HG02678 (cell line): ENCODE data around the gene LRRC74B.
"Not testable (repeated sequence)": the region's sequence is repeated elsewhere in the genome, so short reads cannot be mapped to it uniquely, and the experiment has no call there.

ENCODE experiments used
- ATAC-seq: cut with Tn5 transposase; IDR thresholded peaks from one replicate; pipeline ENCODE4 v1.9.1; 2021; ENCODE audit warnings: mild to moderate bottlenecking, moderate library complexity; ENCODE audit not compliant: unreplicated experiment

The LRRC74B gene

DNA sequence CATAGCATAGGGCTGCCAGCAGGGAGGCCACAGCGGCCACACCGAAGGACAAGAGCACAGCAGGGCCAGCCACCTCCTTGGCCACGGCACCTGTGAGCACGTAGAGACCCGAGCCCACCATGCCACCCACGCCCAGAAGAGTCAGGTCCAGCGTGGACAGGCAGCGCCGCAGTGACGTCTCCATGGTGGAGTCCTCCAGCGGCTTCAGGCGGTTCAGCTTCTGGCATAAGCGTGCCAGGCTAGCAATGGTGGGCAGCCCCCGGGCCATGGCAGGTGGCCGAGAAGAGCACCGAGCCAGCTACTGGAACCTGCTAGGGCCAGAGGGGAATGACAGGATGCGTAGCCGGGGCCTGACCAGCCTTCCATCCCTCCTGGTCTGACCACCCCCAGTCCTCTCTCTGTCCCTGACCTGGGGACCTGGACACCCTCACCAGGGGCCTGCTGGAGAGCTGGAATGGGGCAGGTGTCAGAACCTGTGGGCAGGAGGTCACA, 14.2 kb upstream of the LRRC74B start:
- no peak for ATAC-seq

DNA sequence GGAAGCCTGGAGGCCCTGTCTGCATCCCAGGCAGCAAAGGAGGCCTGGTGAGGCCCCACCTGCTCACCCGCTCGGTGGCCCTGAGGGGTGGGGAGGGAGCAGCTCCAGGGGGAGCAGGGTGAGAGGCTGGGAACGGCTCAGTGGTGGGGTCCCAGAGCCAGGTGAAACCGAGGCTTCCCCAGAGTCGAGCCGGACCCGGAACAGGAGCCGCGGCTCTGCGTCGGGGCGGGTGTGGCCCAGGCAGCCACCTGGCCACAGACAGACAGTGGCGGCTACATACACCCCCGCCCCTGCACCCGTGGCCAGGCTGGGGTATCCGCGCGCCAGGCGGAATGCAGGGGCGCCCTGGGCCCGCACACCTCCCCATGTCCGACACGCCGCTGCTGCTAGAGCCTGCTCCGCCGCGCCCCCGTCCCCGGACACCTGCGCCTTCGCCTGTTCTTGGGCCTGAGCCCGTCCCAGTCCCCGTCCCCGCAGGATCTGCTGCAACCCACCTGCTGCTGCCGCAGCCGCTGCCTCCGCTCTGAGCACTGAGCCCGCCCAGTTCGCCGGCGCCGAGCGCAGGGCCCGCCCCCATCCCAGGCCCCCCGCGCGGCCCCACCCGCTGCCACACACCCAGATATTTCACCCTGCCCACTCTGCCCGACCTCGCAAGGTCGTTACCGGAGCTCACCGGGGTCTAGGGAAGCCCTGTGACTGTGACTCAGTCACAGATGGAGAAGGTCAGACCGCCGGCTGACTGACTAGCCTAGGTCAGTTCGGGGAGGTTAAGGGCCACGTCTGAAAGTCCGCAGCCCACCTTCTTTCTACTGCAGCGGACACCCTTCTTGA, 13.5 kb upstream of the LRRC74B start, which contains the start of gene SLC7A4:
SLC7A4 (minus strand) TSS at position 525 of the 831 bp plus-strand sequence. CDS start 749 bp downstream, outside the sequence.
- no peak for ATAC-seq

- no peak for ATAC-seq
These were observed 12.7 kb upstream of the LRRC74B start for GRCh38 chr22:21032868-21033688.

DNA sequence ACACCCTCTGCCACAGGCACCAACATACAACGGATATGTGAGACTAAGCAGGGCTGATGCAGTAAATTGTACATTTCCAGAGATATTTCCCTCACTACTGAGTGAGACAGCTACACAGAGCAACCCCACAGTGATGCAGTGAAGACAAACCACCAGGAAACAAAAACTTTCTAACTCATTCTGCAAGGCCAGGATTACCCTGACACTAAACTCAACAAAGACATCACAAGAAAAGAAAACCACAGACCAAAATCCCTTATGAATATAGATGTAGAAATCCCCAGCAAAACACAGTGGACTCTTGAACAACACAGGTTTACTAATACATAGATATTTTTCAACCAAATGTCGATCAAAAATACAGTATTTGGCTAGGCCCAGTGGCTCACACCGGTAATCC, 11.9 kb upstream of the LRRC74B start:
- ATAC-seq: no peak

GRCh38 chr22:21034989-21035388, 10.8 kb upstream of the LRRC74B start:
- ATAC-seq: no peak

GRCh38 chr22:21038405-21038804, 7.3 kb upstream of the LRRC74B start:
- no peak for ATAC-seq

GRCh38 chr22:21039158-21039557, 6.6 kb upstream of the LRRC74B start:
- not testable (repeated sequence) for ATAC-seq

GRCh38 chr22:21041937-21042336, 3.8 kb upstream of the LRRC74B start:
- ATAC-seq: no peak

GRCh38 chr22:21042978-21043859, 2.5 kb upstream of the LRRC74B start:
- ATAC-seq: no peak

DNA sequence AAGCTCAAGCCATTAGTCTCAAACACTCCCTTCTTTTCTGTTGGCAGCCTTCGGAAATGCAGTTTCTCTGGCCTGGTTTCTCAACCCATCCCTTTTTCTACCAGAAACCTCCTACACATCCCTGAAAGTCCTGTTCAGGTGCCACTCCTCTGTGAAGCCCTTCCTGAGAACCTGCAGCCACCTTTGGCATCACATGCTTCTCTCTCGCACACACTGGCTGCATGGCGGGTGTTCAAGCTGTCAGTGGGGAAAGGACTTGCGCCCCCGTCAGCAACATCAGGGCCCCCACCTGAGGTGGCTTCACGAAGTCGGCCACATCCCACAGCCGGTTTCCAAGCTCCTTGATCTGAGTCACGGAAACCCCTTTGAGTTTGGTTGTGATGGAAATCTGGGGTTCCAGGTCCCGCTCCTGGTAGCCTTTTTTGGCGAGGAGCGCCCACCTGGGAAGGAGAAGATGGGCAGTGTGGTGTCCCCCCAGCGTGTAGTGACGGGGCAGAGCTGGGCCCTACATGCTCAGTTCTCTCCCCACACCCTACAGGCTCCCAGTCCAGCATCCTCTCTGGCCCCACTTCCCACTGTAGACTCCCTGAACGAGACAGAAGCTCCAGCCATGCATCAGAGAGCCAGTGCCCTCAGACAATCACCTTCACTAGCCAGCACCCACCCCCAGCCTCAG, 1.7 kb upstream of the LRRC74B start:
- ATAC-seq: no peak

GRCh38 chr22:21044931-21045584, 688 bp upstream of the LRRC74B start:
- ATAC-seq: no peak

DNA sequence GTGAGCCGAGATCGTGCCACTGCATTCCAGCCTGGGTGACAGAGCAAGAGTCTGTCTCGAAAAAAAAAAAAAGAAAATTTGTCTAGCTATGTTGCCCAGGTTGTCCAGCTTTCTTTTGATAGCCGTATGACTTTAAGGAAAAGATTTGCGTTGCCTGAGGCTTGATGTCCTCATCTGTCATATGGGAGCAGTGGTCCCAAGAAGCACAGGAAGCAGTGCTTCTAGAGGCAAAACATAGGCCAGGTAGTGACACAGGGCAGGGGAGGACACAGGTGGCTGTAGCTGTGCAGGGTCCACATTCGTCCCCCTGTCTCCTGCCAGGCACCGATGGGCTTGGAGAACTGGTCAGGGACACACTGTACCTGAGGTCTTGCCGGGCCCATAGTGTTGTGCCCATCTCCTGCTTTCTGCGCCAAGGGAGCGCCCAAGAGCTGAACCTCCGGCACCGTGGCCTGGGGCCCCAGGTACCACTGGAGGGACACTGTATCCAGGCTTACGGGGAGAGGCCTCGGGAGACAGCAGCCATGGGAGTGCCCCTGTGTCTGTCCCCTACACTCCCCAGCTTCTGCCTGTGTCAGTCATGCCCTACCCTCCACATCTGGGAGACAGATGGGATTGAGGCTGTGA, 1.4 kb downstream of the LRRC74B start:
- no peak for ATAC-seq

GRCh38 chr22:21047730-21048129, 2.0 kb downstream of the LRRC74B start:
- no peak for ATAC-seq

DNA sequence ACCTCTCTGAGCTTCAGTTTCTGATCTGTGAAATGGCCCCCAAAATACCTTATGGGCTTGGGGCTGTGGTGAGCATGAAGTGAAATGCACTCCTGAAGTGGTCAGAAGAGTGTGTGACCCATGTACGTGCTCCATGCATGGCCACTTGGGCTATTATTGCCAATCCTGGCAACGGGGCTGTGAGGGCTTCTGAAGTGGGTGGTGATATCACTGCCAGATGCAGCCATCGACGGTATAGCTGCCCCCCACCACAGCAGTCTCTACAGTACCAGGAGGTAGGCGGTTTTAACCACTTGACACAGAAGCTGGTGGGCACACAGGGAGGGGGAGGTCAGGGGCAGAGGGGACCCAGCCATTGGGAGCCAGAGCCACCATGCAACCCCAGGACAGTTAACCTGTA, 2.7 kb downstream of the LRRC74B start:
- ATAC-seq: not testable (repeated sequence)

GRCh38 chr22:21048965-21049364, 3.2 kb downstream of the LRRC74B start:
- not testable (repeated sequence) for ATAC-seq

DNA sequence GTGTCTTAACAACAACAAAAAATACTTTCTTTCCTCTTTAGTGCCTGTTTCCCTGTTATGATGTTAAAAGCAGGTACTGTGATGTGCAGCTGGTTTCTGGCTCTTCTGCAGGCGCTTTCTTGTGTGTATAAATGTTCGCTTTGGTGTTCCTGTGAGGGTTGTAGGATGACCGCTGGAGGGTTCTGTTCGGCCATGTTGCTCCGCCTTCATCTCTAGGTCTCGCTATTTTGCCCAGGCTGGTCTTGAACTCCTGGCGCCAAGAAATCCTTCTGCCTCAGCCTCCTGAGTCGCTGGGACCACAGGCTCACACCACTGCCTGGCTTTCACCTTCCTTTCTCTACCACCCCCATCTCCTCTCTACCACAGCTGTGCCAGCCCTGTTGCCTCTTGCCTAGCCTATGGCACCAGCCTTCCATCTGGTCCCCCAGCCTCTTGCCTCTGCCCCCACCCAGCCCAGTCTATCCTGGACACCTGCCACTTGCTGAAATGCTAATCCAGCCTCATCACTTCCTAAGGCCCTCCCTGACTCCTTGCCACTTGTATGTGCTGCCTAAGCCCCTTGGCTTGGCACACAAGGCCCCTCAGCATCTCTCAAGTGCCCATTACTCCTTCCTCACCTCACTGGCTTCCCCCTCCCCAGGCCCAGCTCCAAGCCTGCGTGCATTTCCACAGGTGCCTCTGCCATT, 5.5 kb downstream of the LRRC74B start:
- ATAC-seq: no peak

GRCh38 chr22:21051831-21052400, 6.2 kb downstream of the LRRC74B start:
- no peak for ATAC-seq

DNA sequence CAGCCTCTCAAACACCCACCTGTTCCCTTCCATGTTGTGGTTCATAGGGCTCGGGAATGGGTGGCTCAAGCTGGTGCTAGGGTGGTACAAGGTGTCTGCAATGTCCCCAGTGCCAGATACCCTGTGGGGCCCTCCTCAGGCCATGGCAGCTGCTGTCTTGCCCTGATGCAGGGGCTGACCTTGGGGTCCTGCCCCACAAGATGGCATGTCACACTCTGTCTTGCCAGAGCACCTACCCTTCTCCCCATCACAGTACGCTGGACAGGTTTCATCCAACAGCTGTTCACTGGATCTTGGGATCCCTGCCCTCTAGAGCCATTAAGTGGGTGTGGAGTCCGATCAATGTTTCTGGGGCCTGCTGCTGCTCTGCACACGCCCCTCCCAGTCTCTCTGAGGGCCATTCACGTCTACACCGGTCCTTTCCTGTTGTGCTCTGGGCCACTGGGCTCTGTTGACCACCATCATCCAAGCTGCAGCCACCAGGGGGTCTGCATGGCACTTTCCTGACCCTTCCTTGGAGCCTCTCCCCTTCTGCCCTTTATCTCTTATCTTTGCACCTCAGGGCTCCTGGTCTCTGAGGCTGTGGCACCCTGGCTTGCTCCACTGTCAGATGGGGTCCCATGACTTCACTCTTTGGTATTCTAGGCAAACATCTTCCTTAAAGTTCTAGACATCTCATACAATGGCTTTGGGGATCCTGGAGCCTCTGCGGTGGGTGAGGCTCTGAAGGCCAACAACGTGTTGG, 7.1 kb downstream of the LRRC74B start:
- no peak for ATAC-seq
